HepG2 (cell line): ENCODE measurements around the gene MAVS. TPM values are rescaled to one million over a fixed set of nuclear protein-coding genes. Genes with fewer than 3 reads are reported as not detected.

Experiments
- ATAC-seq: fragments of 200-7000 bp; cut with Tn5 transposase; 3 replicates; pipeline ENCODE4 v1.9.1; 2020; ENCODE audit warnings: mild to moderate bottlenecking, moderate library complexity
- BruUV-seq: library from RNA; stranded (reverse); fragments of 400-500 nt; replicated peaks from 2 replicates; lab custom pipeline; 2021; lab: Mats Ljungman, UMichigan
- CTCF ChIA-PET: fragments of 300-600 bp; formaldehyde crosslinking; extraction: SDS; loops from one replicate; lab custom pipeline; 2021; ENCODE audit warnings: low total read pairs, inconsistent platforms, low intra/inter-chr PET ratio; lab: Yijun Ruan, JAX
- POLR2A ChIA-PET: fragments of 350-600 bp; sonication (Branson Sonifier 250); formaldehyde crosslinking; loops from one replicate; lab custom pipeline; 2020; ENCODE audit warnings: antibody characterized with exemption, inconsistent platforms; lab: Yijun Ruan, JAX
- DNase-seq: peaks from one replicate; pipeline ENCODE4 v3.0.0-alpha.2; 2015; ENCODE audit warnings: low spot score
- FAIRE-seq: peaks from 3 replicates; lab custom pipeline; 2011; peaks lifted over from hg19 to GRCh38; lab: Jason Lieb, UNC
- H2AFZ ChIP-seq: one replicate; pipeline ENCODE4 v1.6.1; 2011; ENCODE audit warnings: low read length, inconsistent platforms
- H3K27ac ChIP-seq: fragments of 300-600 bp; 3 replicates; pipeline ENCODE4 v1.8.0; 2011; ENCODE audit warnings: mixed run types, mild to moderate bottlenecking, mixed read lengths, low read length, inconsistent platforms; ENCODE audit not compliant: insufficient read depth; ENCODE audit errors: extremely low read length
- H3K27me3 ChIP-seq, 2 experiments: fragments of 200-600 bp in 1 of 2; 2 replicates in 1 of 2; 3 replicates in 1 of 2; pipeline versions ENCODE4 v1.6.0 to v1.8.0; 2011; ENCODE audit warnings: low read length in 2 of 2, mild to moderate bottlenecking in 2 of 2, moderate library complexity in 2 of 2, inconsistent platforms in 1 of 2; ENCODE audit not compliant: insufficient read depth in 2 of 2, control insufficient read depth in 1 of 2
- H3K36me3 ChIP-seq, 2 experiments: fragments of 200-600 bp in 1 of 2; replicated peaks in 1 of 2; 2 replicates in 1 of 2; 3 replicates in 1 of 2; pipeline versions ENCODE4 v1.5.1 to v1.8.0; 2011; ENCODE audit warnings: low read length in 2 of 2, inconsistent platforms in 1 of 2; ENCODE audit not compliant: insufficient read depth in 2 of 2, control insufficient read depth in 1 of 2
- H3K4me1 ChIP-seq: 2 replicates; pipeline ENCODE4 v1.5.1; 2012; ENCODE audit warnings: low read length, inconsistent platforms; ENCODE audit not compliant: insufficient read depth
- H3K4me2 ChIP-seq: 2 replicates; pipeline ENCODE4 v1.6.0; 2011; ENCODE audit warnings: low read depth, low read length, inconsistent platforms
- H3K4me3 ChIP-seq, 3 experiments: fragments of 200-600 bp in 1 of 3; sonication (generic), shearing (Covaris generic) in 1 of 3; replicated peaks in 1 of 3; 2 replicates each; pipeline ENCODE4 v1.5.1; 2011 to 2016; ENCODE audit warnings: low read length in 3 of 3, inconsistent platforms in 2 of 3, low read depth in 2 of 3, mild to moderate bottlenecking in 2 of 3, control low read depth in 1 of 3, mixed read lengths in 1 of 3; ENCODE audit not compliant: insufficient read depth in 1 of 3
- H3K79me2 ChIP-seq: one replicate; pipeline ENCODE4 v1.6.1; 2011; ENCODE audit warnings: low read length, inconsistent platforms; ENCODE audit not compliant: insufficient read depth
- H3K9ac ChIP-seq: 2 replicates; pipeline ENCODE4 v1.6.0; 2011; ENCODE audit warnings: mild to moderate bottlenecking, low read depth, low read length, inconsistent platforms; ENCODE audit not compliant: insufficient read depth
- H3K9me3 ChIP-seq: 2 replicates; pipeline ENCODE4 v1.5.1; 2012; ENCODE audit warnings: mild to moderate bottlenecking, low read length
- H4K20me1 ChIP-seq: 2 replicates; pipeline ENCODE4 v1.6.0; 2011; ENCODE audit warnings: inconsistent platforms, mild to moderate bottlenecking, low read length, moderate library complexity; ENCODE audit not compliant: insufficient read depth
- FOXP1 ChIP-seq, 2 experiments: fragments of 450-650 bp in 1 of 2; IDR thresholded peaks; 2 replicates each; pipeline ENCODE4 v1.6.1; 2017 to 2018; ENCODE audit warnings: antibody characterized with exemption in 1 of 2
- GLI4 ChIP-seq: sonication (generic); formaldehyde crosslinking; IDR thresholded peaks from 2 replicates; pipeline ENCODE4 v1.5.1; 2020; ENCODE audit warnings: missing genetic modification reagents, mild to moderate bottlenecking, moderate library complexity, borderline replicate concordance
- MATR3 ChIP-seq: sonication (generic); formaldehyde crosslinking; IDR thresholded peaks from 2 replicates; pipeline ENCODE4 v1.4.0; 2020; ENCODE audit warnings: missing genetic modification reagents
- MIXL1 ChIP-seq: IDR thresholded peaks from 2 replicates; pipeline ENCODE4 v1.6.1; 2016
- PAWR ChIP-seq: sonication (generic); formaldehyde crosslinking; IDR thresholded peaks from 2 replicates; pipeline ENCODE4 v1.4.0; 2020; ENCODE audit warnings: missing genetic modification reagents, mild to moderate bottlenecking, borderline replicate concordance
- POLR2AphosphoS5 ChIP-seq: IDR thresholded peaks from 2 replicates; pipeline ENCODE4 v1.6.1; 2012; ENCODE audit warnings: low read depth, low read length
- RBFOX2 ChIP-seq: fragments of 200-400 bp; formaldehyde crosslinking; IDR thresholded peaks from 2 replicates; pipeline ENCODE4 v1.6.1; 2017; ENCODE audit warnings: low read depth, mild to moderate bottlenecking, low read length
- ZBTB10 ChIP-seq: sonication (generic); formaldehyde crosslinking; IDR thresholded peaks from 2 replicates; pipeline ENCODE4 v1.4.0; 2020; ENCODE audit warnings: missing genetic modification reagents, borderline replicate concordance
- WGBS: methylation state at CpG from one replicate; pipeline ENCODE4 v1.1.6; 2017; ENCODE audit warnings: low lambda C conversion rate; 5-methylcytosine and 5-hydroxymethylcytosine counted together
- in situ Hi-C: cut with HindIII; loops from 2 replicates; pipeline ENCODE4 v1.10.0; 2017; ENCODE audit warnings: low pct_unique_long_range_greater_than_20kb; ENCODE audit not compliant: extremely low pct_ligation_motif_present
- intact Hi-C: fragments of 100-400 bp; cut with micrococcal nuclease; formaldehyde crosslinking; loops from one replicate; pipeline ENCODE4 v1.10.0; 2022; ENCODE audit not compliant: unreplicated experiment
- polyA plus RNA-seq, 8 experiments: library from polyadenylated mRNA; depleted of rRNA in 3 of 8; stranded (reverse) in 7 of 8; unstranded in 1 of 8; fragments of >200 nt; fragmentation: Illumina TruSeq in 4 of 8; extraction: Trizol in 4 of 8; gene quantifications; 2 replicates each; pipeline versions ENCODE4 v1.2.1 to v1.2.3, GENCODE V29; 2011 to 2016; ENCODE audit warnings: low read depth in 4 of 8, missing spikeins in 1 of 8, mixed read lengths in 1 of 8; ENCODE audit not compliant: insufficient read depth in 1 of 8
- total RNA-seq, 5 experiments: library from RNA; depleted of rRNA; stranded (reverse); fragments of >200 nt; fragmentation: Illumina TruSeq; extraction: Trizol; gene quantifications; 2 replicates each; pipeline ENCODE4 v1.2.3, GENCODE V29; 2016; ENCODE audit warnings: low read depth in 1 of 5

MAVS gene
- total and polyA plus RNA-seq, 2 of the 13 experiments (the other 11 are each of a cell fraction or from before 2014, with no cell fraction given) = 27.3 to 36.6 TPM

GRCh38 chr20:3863317-3863716 is 16.7 kb downstream of the MAVS start:
- Histone ChIP-seq H2AFZ (no peak overlapping the region), H3K4me1 (peaks cover 6% of the 10 kb centered on the region; the same call in 1 of the 2 replicates), H3K36me3 (peaks cover 60 to 65% of the 10 kb centered on the region in 2 experiments), H3K4me2 (no peak overlapping the region), H3K27ac (no peak overlapping the region), H3K79me2 (no peaks in the 10 kb centered on the region), H3K27me3 (no peaks in the 10 kb centered on the region), H4K20me1 (no peaks in the 10 kb centered on the region), H3K4me3 (no peak overlapping the region), H3K9ac (no peak overlapping the region), H3K9me3 (no peaks in the 10 kb centered on the region)
- in situ Hi-C loops = no loop called here
- no peak for ATAC-seq
- ChIA-PET CTCF (no interaction called here), POLR2A (no interaction called here)
- WGBS = 98% methylated on average over 7 of the region's 7 CpGs
- TF ChIP-seq MATR3 (CRISPR knock-in tag) = no peak
- no peak for TF ChIP-seq GLI4
- no peak for TF ChIP-seq PAWR (CRISPR knock-in tag)
- TF ChIP-seq RBFOX2 = peak; percentile 5; the same call in 1 of the 2 replicates
- no peak for TF ChIP-seq MIXL1 (CRISPR knock-in tag)
- TF ChIP-seq ZBTB10 (CRISPR knock-in tag) = no peak
- no peak for TF ChIP-seq FOXP1 (IDR thresholded peaks at IDR 0.05)
- no peak for TF ChIP-seq FOXP1 (CRISPR knock-in tag; IDR thresholded peaks at IDR 0.05)
- 0 out of 2 replicates have a peak, but pooled peaks have one; percentile 20 for TF ChIP-seq POLR2AphosphoS5
- intact Hi-C loops = no loop called here
- no peak for FAIRE-seq
- no TSS peak for BruUV-seq
- no peak for DNase-seq
